MM.1S (cell line): ENCODE measurements around the gene GALR2.

Source experiments
- CTCF ChIP-seq: fragments of 300-600 bp; sonication (generic); IDR thresholded peaks from 2 replicates; pipeline ENCODE4 v1.5.1; 2016; ENCODE audit warnings: antibody characterized with exemption, low read length, mixed read lengths
- EZH2phosphoT487 ChIP-seq: fragments of 300-600 bp; sonication (generic); IDR thresholded peaks from 2 replicates; pipeline ENCODE4 v1.6.1; 2018; ENCODE audit warnings: antibody characterized with exemption, low read length

- TF ChIP-seq EZH2phosphoT487 (no peak), CTCF (no peak)
These were observed 35.5 kb upstream of the GALR2 start for GRCh38 chr17:76039121-76039520.
